Renal pelvis (tissue), 4 donors: ENCODE data around the gene RYR3. TPM values are rescaled to one million over a fixed set of nuclear protein-coding genes. Genes with fewer than 3 reads are reported as not detected.
"Not testable (repeated sequence)": the region's sequence is repeated elsewhere in the genome, so short reads cannot be mapped to it uniquely, and the experiment has no call there.

Source experiments
- DNase-seq: peaks from one replicate; pipeline ENCODE4 v3.0.0-alpha.2; 2013
- polyA plus RNA-seq, 3 donors: library from polyadenylated mRNA; unstranded; fragments of 120-200 nt; gene quantifications; one replicate each; pipeline ENCODE4 v1.2.1, GENCODE V29; 2013; ENCODE audit not compliant: insufficient read length in 3 of 3

The RYR3 gene
- polyA plus RNA-seq, 3 donors: 8.2 to 19.2 (median 14.2) TPM

GRCh38 chr15:33766389-33766788 lies 455.6 kb downstream of the RYR3 start:
- DNase-seq: no peak

DNA sequence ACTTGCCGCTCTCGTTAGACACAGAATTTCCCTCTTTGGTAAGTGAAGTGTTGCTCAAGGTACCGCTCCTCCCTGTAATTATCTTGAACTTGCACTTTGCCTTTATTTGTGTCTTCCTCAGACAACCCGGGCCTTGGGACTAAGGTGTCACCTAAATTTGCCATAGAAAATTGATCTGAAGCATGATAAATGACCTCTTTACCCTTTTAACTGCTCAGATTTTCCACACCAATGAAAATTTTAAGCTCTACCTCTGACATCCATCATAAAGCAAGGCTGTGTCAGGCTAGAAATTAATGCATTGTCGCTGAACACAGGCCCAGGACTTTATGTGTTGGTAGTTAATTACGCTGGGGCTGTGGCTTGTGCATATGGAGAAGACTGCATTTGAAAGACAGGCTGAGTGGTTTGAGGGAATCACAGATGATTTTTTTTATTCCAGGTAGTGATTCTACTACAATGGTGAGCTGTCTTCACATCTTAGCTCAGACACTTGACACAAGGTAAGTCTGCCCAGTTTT lies 458.0 kb downstream of the RYR3 start:
- DNase-seq: no peak

DNA sequence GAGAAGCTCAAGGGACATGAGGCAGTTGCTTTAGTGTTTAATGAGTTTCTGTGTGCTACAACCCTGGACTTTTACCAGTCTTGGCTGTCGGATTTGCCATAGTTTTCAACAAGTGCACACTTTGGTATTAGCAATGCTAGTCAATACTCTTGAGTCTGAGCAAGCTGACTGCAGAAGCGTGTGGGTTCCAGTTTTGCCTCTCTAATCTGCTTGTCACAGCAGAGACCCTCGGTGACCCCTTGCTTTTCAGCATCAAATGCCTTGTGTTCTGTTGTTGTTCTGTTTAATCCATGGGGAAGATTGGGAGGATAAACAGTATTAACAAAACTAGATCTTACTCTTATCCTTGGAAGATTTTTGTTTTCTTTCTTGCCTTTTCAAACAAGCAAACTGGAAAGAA lies 463.2 kb downstream of the RYR3 start:
- DNase-seq: no peak

DNA sequence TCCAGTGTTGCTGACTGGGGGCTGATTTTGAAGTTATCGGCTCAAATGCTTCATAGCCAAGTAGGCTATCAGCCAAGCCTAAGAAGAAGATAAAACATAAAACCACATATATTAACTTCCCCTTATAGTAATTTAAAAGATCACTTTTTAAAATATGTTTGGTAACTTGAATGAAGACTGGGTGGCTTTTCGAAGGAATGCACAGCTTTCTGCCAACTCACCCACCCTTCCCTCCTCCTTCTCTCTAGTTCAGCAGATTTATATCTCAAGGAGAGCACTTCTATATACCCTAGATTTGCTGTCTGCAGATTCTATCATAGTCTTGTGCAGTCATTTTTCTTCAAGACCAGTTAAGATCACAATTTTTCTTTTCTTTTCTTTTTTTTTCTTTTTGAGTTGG lies 468.1 kb downstream of the RYR3 start:
- DNase-seq: no peak

DNA sequence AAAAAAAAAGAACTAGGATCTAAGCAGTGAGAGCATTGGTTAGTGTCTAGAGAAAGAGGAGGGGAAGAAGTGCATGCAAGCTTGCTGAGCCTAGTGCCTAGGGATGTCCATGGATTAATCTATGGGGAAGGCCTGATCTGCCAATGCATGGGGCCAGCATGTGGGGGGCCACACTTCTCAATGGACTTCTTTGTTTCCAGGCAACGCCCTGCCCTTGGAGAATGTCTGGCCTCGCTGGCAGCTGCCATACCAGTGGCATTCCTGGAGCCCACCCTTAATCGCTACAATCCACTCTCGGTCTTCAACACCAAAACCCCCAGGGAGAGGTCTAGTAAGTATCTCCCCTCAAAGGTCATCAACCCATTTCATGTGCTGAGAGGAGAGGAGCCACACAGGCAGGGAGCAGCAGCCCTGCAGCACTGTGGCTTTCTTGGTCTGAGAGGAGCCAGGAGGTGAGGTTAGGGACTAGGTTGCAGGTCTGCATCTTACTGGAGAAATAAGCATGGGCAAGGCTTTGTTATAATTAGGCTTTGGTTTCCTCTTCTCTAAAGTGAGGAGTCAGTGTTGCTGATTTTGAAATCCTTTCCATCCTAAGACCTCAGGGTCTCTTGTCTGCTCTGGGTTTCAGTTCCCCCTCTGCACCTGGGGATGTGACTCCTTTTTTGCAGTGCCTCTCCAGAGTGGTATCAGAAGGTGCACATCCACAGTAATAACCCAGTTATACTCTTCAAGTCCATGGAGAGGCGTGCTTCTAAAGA lies 469.4 kb downstream of the RYR3 start:
- no peak for DNase-seq

GRCh38 chr15:33782966-33783365 lies 472.2 kb downstream of the RYR3 start:
- no peak for DNase-seq

DNA sequence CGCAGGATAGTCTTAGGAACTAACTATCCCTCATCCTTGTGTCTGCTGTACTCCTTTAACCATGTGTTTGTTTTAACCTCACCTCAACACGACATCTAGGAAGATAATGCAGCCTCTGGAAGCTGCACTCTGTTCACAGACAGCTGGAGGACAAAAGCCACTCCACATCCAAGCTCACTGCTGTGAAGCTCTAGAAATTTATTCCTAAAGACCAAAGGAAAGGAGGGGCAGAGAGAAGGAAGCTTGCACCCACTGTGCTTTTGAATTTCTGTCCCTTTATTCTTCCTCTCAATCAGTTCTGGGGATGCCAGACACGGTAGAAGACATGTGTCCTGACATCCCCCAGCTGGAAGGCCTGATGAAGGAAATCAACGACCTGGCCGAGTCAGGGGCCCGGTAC lies 474.6 kb downstream of the RYR3 start:
- DNase-seq: no peak

- no peak for DNase-seq
Measured at GRCh38 chr15:33788906-33789540, 478.3 kb downstream of the RYR3 start.

- no peak for DNase-seq
Measured at GRCh38 chr15:33794453-33794852, 483.7 kb downstream of the RYR3 start.

GRCh38 chr15:33795070-33795469 lies 484.3 kb downstream of the RYR3 start:
- DNase-seq: no peak

DNA sequence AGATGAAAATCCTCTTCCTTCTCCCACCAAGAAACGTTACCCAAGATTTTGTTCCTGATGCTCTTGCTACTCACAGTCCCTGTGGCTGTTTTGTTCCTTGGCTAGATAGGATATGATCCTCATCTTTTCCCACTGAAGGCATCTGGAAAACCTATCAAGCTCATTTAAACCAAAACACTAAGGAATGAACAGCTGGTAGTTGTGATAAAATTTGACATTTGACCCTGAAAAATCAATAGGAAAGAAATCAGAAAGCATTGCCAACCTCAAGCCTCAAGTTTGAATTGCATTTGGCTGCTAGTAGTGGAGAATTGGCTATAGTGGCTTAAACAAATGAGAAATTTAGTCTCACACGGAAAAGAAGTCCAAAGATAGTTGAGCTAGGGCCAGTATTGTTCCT lies 486.9 kb downstream of the RYR3 start:
- no peak for DNase-seq

DNA sequence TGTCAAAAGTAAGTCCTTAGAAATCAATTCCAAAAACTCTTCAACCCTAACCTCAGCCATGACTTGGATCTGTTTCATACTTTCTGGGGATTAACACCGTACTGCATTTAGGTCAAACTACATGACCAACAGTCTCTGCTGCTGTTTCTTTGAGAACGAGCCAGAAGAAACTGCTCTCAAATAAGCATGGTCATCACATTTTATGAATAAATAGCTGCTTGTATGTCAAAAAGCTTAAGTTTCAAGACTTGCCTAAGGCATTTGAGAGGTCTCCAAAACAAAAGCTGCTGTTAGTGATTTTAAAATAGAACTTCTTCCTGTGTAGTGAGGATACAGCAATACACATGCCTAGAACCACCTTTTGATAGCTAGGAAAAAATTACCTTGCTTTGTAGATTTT lies 491.2 kb downstream of the RYR3 start:
- no peak for DNase-seq

- no peak for DNase-seq
Measured at GRCh38 chr15:33807665-33808064, 496.9 kb downstream of the RYR3 start.

DNA sequence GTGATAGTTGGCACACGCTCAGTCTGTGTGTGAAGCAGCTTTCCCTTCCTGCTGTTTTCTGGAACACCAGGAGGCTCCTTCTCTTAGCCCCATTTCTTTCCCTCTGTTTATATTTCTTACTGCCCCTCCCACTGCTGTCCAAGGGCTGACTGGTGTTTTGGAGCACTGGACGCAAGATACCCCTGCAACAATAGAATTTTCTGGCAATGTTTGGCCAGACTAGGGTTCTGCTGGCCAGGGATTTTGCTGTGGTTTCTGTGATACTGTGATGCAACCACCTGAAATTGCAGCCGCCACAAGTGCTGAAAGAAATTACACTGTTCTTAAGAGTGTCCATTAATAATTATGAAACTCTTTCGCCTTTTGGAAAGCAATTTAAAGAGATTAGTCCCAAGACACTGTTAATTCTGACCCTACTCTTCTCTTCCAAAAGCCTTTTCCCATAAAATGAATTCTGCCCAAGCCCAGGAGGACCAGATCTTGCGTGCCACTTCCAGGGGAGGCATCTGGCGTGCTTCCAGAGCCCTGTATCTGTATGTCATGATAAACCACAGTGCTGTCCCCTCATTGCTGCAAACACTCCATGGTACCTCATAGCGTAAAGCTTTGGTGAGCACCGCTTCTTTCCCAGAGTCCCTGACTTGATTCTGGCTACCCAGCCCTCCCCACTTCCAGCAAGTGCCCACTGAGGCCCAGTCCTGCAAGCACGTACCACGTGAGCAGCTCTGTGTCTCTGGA lies 498.1 kb downstream of the RYR3 start:
- no peak for DNase-seq

DNA sequence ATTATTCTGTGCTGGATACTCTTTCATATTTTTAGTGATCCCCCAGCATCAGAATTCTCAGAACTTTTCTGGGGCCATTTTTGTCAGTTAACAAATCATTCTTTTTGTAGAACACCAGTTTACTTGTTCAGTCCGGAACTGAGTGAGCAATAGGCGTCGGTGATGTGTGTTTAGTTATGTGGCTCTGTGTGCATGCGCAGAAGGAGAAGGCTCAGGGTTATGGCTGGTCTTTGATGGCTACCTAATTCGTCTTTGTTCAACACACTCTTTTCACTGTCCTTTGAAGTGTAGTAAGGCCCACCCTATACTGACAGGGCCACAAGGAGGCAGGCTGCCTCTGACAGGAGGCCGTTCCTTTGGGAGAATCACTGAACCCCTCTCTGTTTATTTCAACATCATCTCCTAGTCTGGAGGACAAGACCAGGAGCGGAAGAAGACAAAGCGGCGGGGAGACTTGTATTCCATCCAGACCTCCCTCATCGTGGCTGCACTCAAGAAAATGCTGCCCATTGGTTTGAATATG lies 499.4 kb downstream of the RYR3 start:
- DNase-seq: no peak

DNA sequence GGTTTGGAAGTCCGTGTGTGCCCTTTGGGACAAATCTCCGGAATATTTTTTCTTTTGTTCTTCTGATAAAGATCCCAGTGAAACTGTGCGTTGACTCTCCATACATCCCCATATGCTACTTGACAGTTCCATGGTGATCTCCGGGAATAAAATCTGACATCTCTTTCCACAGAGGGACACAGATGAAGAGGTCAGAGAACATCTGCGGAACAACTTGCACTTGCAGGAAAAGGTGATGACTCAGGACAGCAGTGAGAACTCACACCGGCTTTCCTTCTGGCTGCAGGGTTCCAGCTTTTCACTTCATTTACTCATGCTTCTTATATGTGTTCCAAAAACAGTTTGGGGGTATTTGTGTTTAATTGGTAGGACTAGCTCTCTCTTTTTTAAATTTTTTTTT lies 500.0 kb downstream of the RYR3 start:
- no peak for DNase-seq

DNA sequence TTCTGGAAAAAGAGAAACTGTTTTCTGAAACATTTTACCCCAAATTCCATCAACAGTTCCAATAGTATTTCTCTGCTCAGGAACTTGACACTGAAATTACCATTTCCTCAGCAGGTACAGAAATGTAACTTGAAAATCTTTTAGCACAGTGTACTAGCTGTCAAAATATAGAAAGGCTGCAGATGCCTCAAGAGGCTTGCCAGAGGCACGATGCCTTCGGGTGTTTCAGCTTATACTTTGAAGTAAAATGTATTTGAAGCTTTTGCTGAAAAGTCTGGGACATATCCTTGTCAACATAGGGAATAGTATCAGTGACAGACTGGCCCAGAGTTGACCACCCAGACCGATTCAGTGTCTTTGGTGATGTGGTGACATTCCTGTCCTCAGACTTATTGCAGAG lies 503.1 kb downstream of the RYR3 start:
- DNase-seq: no peak

GRCh38 chr15:33819499-33819898 lies 508.7 kb downstream of the RYR3 start:
- DNase-seq: not testable (repeated sequence)

- no peak for DNase-seq
Measured at GRCh38 chr15:33822479-33822878, 511.7 kb downstream of the RYR3 start.

GRCh38 chr15:33823119-33823518 lies 512.4 kb downstream of the RYR3 start:
- no peak for DNase-seq

GRCh38 chr15:33825453-33825852 lies 514.7 kb downstream of the RYR3 start:
- no peak for DNase-seq

GRCh38 chr15:33826201-33826600 lies 515.4 kb downstream of the RYR3 start:
- DNase-seq: no peak

GRCh38 chr15:33830351-33830750 lies 519.6 kb downstream of the RYR3 start:
- no peak for DNase-seq
